NCI-H82 treated with DMSO at 0.1 percent for 48 hours (cell line): ENCODE results near the gene ERP27.
A peak's percentile ranks its signal among the peaks of the same experiment; 100 is the strongest.

Experiments
- DNase-seq: peaks from one replicate; lab custom pipeline; 2025; ENCODE audit not compliant: unreplicated experiment; lab: John Stamatoyannopoulos, UW

The ERP27 gene

GRCh38 chr12:14904854-14905253 lies 33.5 kb downstream of the ERP27 start:
- no peak for DNase-seq

- DNase-seq, result no peak
These were observed 34.8 kb downstream of the ERP27 start for GRCh38 chr12:14903386-14904098.

- no peak for DNase-seq
These were observed 35.9 kb downstream of the ERP27 start for GRCh38 chr12:14902465-14902864.

GRCh38 chr12:14901228-14901562 lies 37.1 kb downstream of the ERP27 start:
- no peak for DNase-seq

- DNase-seq, result no peak
These were observed 37.7 kb downstream of the ERP27 start for GRCh38 chr12:14900521-14901227.

GRCh38 chr12:14896521-14897169 lies 41.7 kb downstream of the ERP27 start:
- DNase-seq, result peak; percentile 83

GRCh38 chr12:14893506-14894250 lies 44.7 kb downstream of the ERP27 start:
- DNase-seq, result no peak

- no peak for DNase-seq
These were observed 45.4 kb downstream of the ERP27 start for GRCh38 chr12:14892726-14893505.

GRCh38 chr12:14890701-14891100 lies 47.6 kb downstream of the ERP27 start:
- no peak for DNase-seq

GRCh38 chr12:14886271-14886670 lies 52.1 kb downstream of the ERP27 start:
- no peak for DNase-seq

GRCh38 chr12:14885718-14886221 lies 52.6 kb downstream of the ERP27 start, which contains the start of gene MGP:
MGP (minus strand) TSS chr12:14885854; CDS start chr12:14885791, 63 bp downstream.
- DNase-seq, result no peak

GRCh38 chr12:14884458-14884878 lies 53.9 kb downstream of the ERP27 start:
- DNase-seq, result peak; percentile 83

GRCh38 chr12:14883686-14884085 lies 54.7 kb downstream of the ERP27 start:
- DNase-seq, result no peak

GRCh38 chr12:14880890-14881453 lies 57.4 kb downstream of the ERP27 start:
- DNase-seq, result no peak

GRCh38 chr12:14879222-14879933 lies 59.0 kb downstream of the ERP27 start:
- DNase-seq, result peak; percentile 62

GRCh38 chr12:14878488-14878887 lies 59.8 kb downstream of the ERP27 start:
- peak; percentile 97 for DNase-seq

- no peak for DNase-seq
These were observed 61.5 kb downstream of the ERP27 start for GRCh38 chr12:14876833-14877232.

GRCh38 chr12:14874882-14875281 lies 63.5 kb downstream of the ERP27 start:
- no peak for DNase-seq

GRCh38 chr12:14873440-14874185 lies 64.7 kb downstream of the ERP27 start:
- DNase-seq, result peak; percentile 38
